Measurements from ENCODE around the gene XRCC4.
"Not testable (repeated sequence)": the region's sequence is repeated elsewhere in the genome, so short reads cannot be mapped to it uniquely, and the experiment has no call there.

XRCC4 gene

GRCh38 chr5:83184534-83184933 lies 107.2 kb downstream of the XRCC4 start:
- DNase-seq = no peak

GRCh38 chr5:83192947-83193346 lies 115.6 kb downstream of the XRCC4 start:
- no peak for DNase-seq

- DNase-seq = no peak
Observed at GRCh38 chr5:83197326-83197967, 120.1 kb downstream of the XRCC4 start.

GRCh38 chr5:83199126-83199525 lies 121.8 kb downstream of the XRCC4 start:
- DNase-seq = no peak

- no peak for DNase-seq
Observed at GRCh38 chr5:83204651-83205050, 127.3 kb downstream of the XRCC4 start.

- no peak for DNase-seq
Observed at GRCh38 chr5:83209963-83210362, 132.6 kb downstream of the XRCC4 start.

- DNase-seq = no peak
Observed at GRCh38 chr5:83219077-83219476, 141.7 kb downstream of the XRCC4 start.

GRCh38 chr5:83219495-83219894 lies 142.1 kb downstream of the XRCC4 start:
- no peak for DNase-seq

GRCh38 chr5:83220331-83220730 lies 143.0 kb downstream of the XRCC4 start:
- no peak for DNase-seq

- DNase-seq = no peak
Observed at GRCh38 chr5:83222906-83223305, 145.6 kb downstream of the XRCC4 start.

GRCh38 chr5:83227611-83228010 lies 150.3 kb downstream of the XRCC4 start:
- DNase-seq = no peak

GRCh38 chr5:83230511-83230910 lies 153.2 kb downstream of the XRCC4 start:
- no peak for DNase-seq

GRCh38 chr5:83244516-83244915 lies 167.2 kb downstream of the XRCC4 start:
- DNase-seq = no peak

GRCh38 chr5:83245037-83245436 lies 167.7 kb downstream of the XRCC4 start:
- no peak for DNase-seq

GRCh38 chr5:83246071-83246470 lies 168.7 kb downstream of the XRCC4 start:
- no peak for DNase-seq

GRCh38 chr5:83249156-83249555 lies 171.8 kb downstream of the XRCC4 start:
- no peak for DNase-seq

- no peak for DNase-seq
Observed at GRCh38 chr5:83251849-83252248, 174.5 kb downstream of the XRCC4 start.

- DNase-seq = no peak
Observed at GRCh38 chr5:83253720-83254119, 176.4 kb downstream of the XRCC4 start.

GRCh38 chr5:83255268-83255667 lies 177.9 kb downstream of the XRCC4 start:
- DNase-seq = no peak

GRCh38 chr5:83256091-83256780 lies 178.9 kb downstream of the XRCC4 start:
- peak in 1 of 2 donors; percentile 43 for DNase-seq

- DNase-seq = not testable (repeated sequence)
Observed at GRCh38 chr5:83257684-83258083, 180.3 kb downstream of the XRCC4 start.

GRCh38 chr5:83265318-83265717 lies 188.0 kb downstream of the XRCC4 start:
- DNase-seq = no peak

- DNase-seq = no peak
Observed at GRCh38 chr5:83270311-83270710, 193.0 kb downstream of the XRCC4 start.

GRCh38 chr5:83277154-83277553 lies 199.8 kb downstream of the XRCC4 start:
- peak; percentile 8 to 22 for DNase-seq

GRCh38 chr5:83277953-83278352 lies 200.6 kb downstream of the XRCC4 start:
- no peak for DNase-seq

Measured in inflammatory macrophage (primary cell).